Measurements from ENCODE around the gene MYO5C. TPM values are rescaled to one million over a fixed set of nuclear protein-coding genes. Genes with fewer than 3 reads are reported as not detected.

The MYO5C gene
- total and polyA plus RNA-seq, 2 of the 4 experiments (the other 2 are of a cell fraction) = under 0.01 to 0.03 TPM

DNA sequence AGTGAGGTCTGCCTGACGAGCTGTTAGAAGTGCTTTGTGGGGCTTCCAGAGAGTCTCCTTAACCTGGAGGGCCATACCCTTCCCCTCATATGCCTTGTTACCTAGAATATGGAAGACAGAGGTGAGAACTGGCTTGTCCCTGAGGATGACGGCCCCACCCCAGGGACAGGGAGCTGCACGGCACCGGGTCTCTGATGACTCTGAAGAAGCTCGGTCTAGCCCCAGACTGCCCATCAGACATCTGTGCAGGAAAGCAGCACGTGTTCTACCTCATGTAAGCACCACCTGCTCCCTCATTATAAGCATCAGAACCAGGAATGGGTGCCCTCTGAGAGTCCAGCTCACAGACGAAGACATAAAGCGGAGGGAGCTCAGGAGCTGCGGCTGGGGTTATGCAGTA lies 18.0 kb downstream of the MYO5C start:
- no TSS peak for BruUV-seq (replicated peaks)
- Histone ChIP-seq H3K4me2 (ENCODE audit: low read depth, low read length) (no peak overlapping the region), H2AK5ac (ENCODE audit: low read depth, low read length) (no peak overlapping the region), H2AFZ (replicated peaks; ENCODE audit: low read length, poor library complexity) (no peak overlapping the region), H2AK9ac (replicated peaks; ENCODE audit: low read depth, low read length, poor library complexity) (no peak overlapping the region), H3K27me3 (ENCODE audit: control insufficient read depth, insufficient read depth, low read length) (peaks cover 64% of the 10 kb centered on the region), H3K27ac (ENCODE audit: insufficient read depth, low read length) (no peak overlapping the region), H2BK15ac (ENCODE audit: low read depth, low read length) (no peak overlapping the region), H2BK20ac (ENCODE audit: low read depth, low read length) (no peak overlapping the region), H3K14ac (replicated peaks; ENCODE audit: low read depth, low read length) (no peak overlapping the region), H3K79me1 (ENCODE audit: low read depth in 1 of 2, low read length in 2 of 2) (no peaks in the 10 kb centered on the region), H3K9me1 (ENCODE audit: insufficient read depth, low read length) (no peaks in the 10 kb centered on the region; the same call in 1 of the 2 replicates), H4K8ac (ENCODE audit: low read depth in 2 of 2, low read length in 2 of 2) (no peak overlapping the region), H4K5ac (ENCODE audit: low read depth, low read length) (no peak overlapping the region), H3K56ac (ENCODE audit: extremely low read depth, insufficient read depth, low read length) (no peak overlapping the region), H2BK120ac (ENCODE audit: low read depth, low read length) (no peak overlapping the region), H3K36me3 (ENCODE audit: control insufficient read depth, insufficient read depth, low read length) (no peaks in the 10 kb centered on the region), H3K4ac (ENCODE audit: low read depth, low read length) (no peak overlapping the region), H4K91ac (ENCODE audit: insufficient read depth, low read depth, low read length) (no peak overlapping the region), H3K4me3 (ENCODE audit: insufficient read depth, low read depth, low read length) (no peak overlapping the region), H3K23ac (ENCODE audit: low read depth, low read length) (no peak overlapping the region), H2BK5ac (ENCODE audit: low read depth, low read length, poor library complexity, severe bottlenecking) (no peak overlapping the region), H3K9ac (ENCODE audit: low read depth, low read length) (no peak overlapping the region), H3K9me3 (ENCODE audit: control insufficient read depth, insufficient read depth, low read length) (no peaks in the 10 kb centered on the region), H4K20me1 (ENCODE audit: insufficient read depth, low read length) (no peaks in the 10 kb centered on the region), H3K18ac (ENCODE audit: low read depth, low read length) (no peak overlapping the region), H3K4me1 (ENCODE audit: control insufficient read depth, insufficient read depth, low read length) (no peaks in the 10 kb centered on the region)
- WGBS, 2 experiments (ENCODE audit: extremely low coverage in 2 of 2, insufficient read length in 1 of 2) = 100% methylated on average over 1 of the region's 9 CpGs; no CpG with 5 or more reads in 1 of the 2 experiments
- POLR2A ChIA-PET (ENCODE audit: unreplicated experiment) = no interaction called here
- intact Hi-C loops (cut with micrococcal nuclease) = no loop called here
- CTCF ChIA-PET = no interaction called here
- TF ChIP-seq MAFK (IDR thresholded peaks at IDR 0.05; ENCODE audit: low read depth, low read length) = no peak
- no peak for TF ChIP-seq RAD21 (IDR thresholded peaks at IDR 0.05; ENCODE audit: low read length)
- TF ChIP-seq CEBPB (IDR thresholded peaks at IDR 0.05; ENCODE audit: low read depth, low read length) = no peak
- no peak for TF ChIP-seq ELK1 (IDR thresholded peaks at IDR 0.05; ENCODE audit: borderline replicate concordance, low read depth, low read length)
- TF ChIP-seq RCOR1 (IDR thresholded peaks at IDR 0.05; ENCODE audit: insufficient replicate concordance, low read length) = no peak
- no peak for TF ChIP-seq CHD1 (IDR thresholded peaks at IDR 0.05; ENCODE audit: low read depth, low read length)
- TF ChIP-seq, protein P1, sequence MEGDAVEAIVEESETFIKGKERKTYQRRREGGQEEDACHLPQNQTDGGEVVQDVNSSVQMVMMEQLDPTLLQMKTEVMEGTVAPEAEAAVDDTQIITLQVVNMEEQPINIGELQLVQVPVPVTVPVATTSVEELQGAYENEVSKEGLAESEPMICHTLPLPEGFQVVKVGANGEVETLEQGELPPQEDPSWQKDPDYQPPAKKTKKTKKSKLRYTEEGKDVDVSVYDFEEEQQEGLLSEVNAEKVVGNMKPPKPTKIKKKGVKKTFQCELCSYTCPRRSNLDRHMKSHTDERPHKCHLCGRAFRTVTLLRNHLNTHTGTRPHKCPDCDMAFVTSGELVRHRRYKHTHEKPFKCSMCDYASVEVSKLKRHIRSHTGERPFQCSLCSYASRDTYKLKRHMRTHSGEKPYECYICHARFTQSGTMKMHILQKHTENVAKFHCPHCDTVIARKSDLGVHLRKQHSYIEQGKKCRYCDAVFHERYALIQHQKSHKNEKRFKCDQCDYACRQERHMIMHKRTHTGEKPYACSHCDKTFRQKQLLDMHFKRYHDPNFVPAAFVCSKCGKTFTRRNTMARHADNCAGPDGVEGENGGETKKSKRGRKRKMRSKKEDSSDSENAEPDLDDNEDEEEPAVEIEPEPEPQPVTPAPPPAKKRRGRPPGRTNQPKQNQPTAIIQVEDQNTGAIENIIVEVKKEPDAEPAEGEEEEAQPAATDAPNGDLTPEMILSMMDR (conservative IDR thresholded peaks at IDR 0.05; ENCODE audit: low read depth, low read length) = no peak
- no peak for TF ChIP-seq FOS (IDR thresholded peaks at IDR 0.05; ENCODE audit: low read depth, low read length)
- TF ChIP-seq POLR2A (IDR thresholded peaks at IDR 0.05; ENCODE audit: low read depth, low read length) = no peak
- TF ChIP-seq, protein P2, sequence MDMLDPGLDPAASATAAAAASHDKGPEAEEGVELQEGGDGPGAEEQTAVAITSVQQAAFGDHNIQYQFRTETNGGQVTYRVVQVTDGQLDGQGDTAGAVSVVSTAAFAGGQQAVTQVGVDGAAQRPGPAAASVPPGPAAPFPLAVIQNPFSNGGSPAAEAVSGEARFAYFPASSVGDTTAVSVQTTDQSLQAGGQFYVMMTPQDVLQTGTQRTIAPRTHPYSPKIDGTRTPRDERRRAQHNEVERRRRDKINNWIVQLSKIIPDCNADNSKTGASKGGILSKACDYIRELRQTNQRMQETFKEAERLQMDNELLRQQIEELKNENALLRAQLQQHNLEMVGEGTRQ (IDR thresholded peaks at IDR 0.05; ENCODE audit: low read depth, low read length) = no peak
- no peak for TF ChIP-seq RFX5 (IDR thresholded peaks at IDR 0.05; ENCODE audit: low read depth, low read length)
- no peak for TF ChIP-seq NFE2L2 (IDR thresholded peaks at IDR 0.05; ENCODE audit: low read depth, low read length)
- no peak for TF ChIP-seq MXI1 (IDR thresholded peaks at IDR 0.05; ENCODE audit: borderline replicate concordance, low read depth, low read length)
- no peak for TF ChIP-seq BHLHE40 (IDR thresholded peaks at IDR 0.05; ENCODE audit: low read depth, low read length)
- TF ChIP-seq SMC3 (IDR thresholded peaks at IDR 0.05; ENCODE audit: low read depth, low read length) = no peak
- TF ChIP-seq MAZ (IDR thresholded peaks at IDR 0.05; ENCODE audit: borderline replicate concordance, low read depth, low read length) = no peak
- in situ Hi-C loops (cut with MboI; ENCODE audit: low sequenced_read_pairs) = no loop called here
- no peak for ATAC-seq (ENCODE audit: low read depth)
- dilution Hi-C loops (cut with HindIII; ENCODE audit: low sequenced_read_pairs, unreplicated experiment) = no loop called here
- no peak for DNase-seq
